HepG2 (cell line): ENCODE measurements around the gene STAT4. TPM values are rescaled to one million over a fixed set of nuclear protein-coding genes. Genes with fewer than 3 reads are reported as not detected.

Experiments used
- ATAC-seq: fragments of 200-7000 bp; cut with Tn5 transposase; 3 replicates; pipeline ENCODE4 v1.9.1; 2020; ENCODE audit warnings: mild to moderate bottlenecking, moderate library complexity
- BruUV-seq: library from RNA; stranded (reverse); fragments of 400-500 nt; replicated peaks from 2 replicates; lab custom pipeline; 2021; lab: Mats Ljungman, UMichigan
- CTCF ChIA-PET: fragments of 300-600 bp; formaldehyde crosslinking; extraction: SDS; loops from one replicate; lab custom pipeline; 2021; ENCODE audit warnings: low total read pairs, inconsistent platforms, low intra/inter-chr PET ratio; lab: Yijun Ruan, JAX
- POLR2A ChIA-PET: fragments of 350-600 bp; sonication (Branson Sonifier 250); formaldehyde crosslinking; loops from one replicate; lab custom pipeline; 2020; ENCODE audit warnings: antibody characterized with exemption, inconsistent platforms; lab: Yijun Ruan, JAX
- DNase-seq: peaks from one replicate; pipeline ENCODE4 v3.0.0-alpha.2; 2015; ENCODE audit warnings: low spot score
- FAIRE-seq: peaks from 3 replicates; lab custom pipeline; 2011; peaks lifted over from hg19 to GRCh38; lab: Jason Lieb, UNC
- H2AFZ ChIP-seq: one replicate; pipeline ENCODE4 v1.6.1; 2011; ENCODE audit warnings: low read length, inconsistent platforms
- H3K27ac ChIP-seq: fragments of 300-600 bp; 3 replicates; pipeline ENCODE4 v1.8.0; 2011; ENCODE audit warnings: mixed run types, mild to moderate bottlenecking, mixed read lengths, low read length, inconsistent platforms; ENCODE audit not compliant: insufficient read depth; ENCODE audit errors: extremely low read length
- H3K27me3 ChIP-seq, 2 experiments: fragments of 200-600 bp in 1 of 2; 2 replicates in 1 of 2; 3 replicates in 1 of 2; pipeline versions ENCODE4 v1.6.0 to v1.8.0; 2011; ENCODE audit warnings: low read length in 2 of 2, mild to moderate bottlenecking in 2 of 2, moderate library complexity in 2 of 2, inconsistent platforms in 1 of 2; ENCODE audit not compliant: insufficient read depth in 2 of 2, control insufficient read depth in 1 of 2
- H3K36me3 ChIP-seq, 2 experiments: fragments of 200-600 bp in 1 of 2; replicated peaks in 1 of 2; 2 replicates in 1 of 2; 3 replicates in 1 of 2; pipeline versions ENCODE4 v1.5.1 to v1.8.0; 2011; ENCODE audit warnings: low read length in 2 of 2, inconsistent platforms in 1 of 2; ENCODE audit not compliant: insufficient read depth in 2 of 2, control insufficient read depth in 1 of 2
- H3K4me1 ChIP-seq: 2 replicates; pipeline ENCODE4 v1.5.1; 2012; ENCODE audit warnings: low read length, inconsistent platforms; ENCODE audit not compliant: insufficient read depth
- H3K4me2 ChIP-seq: 2 replicates; pipeline ENCODE4 v1.6.0; 2011; ENCODE audit warnings: low read depth, low read length, inconsistent platforms
- H3K4me3 ChIP-seq, 3 experiments: fragments of 200-600 bp in 1 of 3; sonication (generic), shearing (Covaris generic) in 1 of 3; replicated peaks in 1 of 3; 2 replicates each; pipeline ENCODE4 v1.5.1; 2011 to 2016; ENCODE audit warnings: low read length in 3 of 3, inconsistent platforms in 2 of 3, low read depth in 2 of 3, mild to moderate bottlenecking in 2 of 3, control low read depth in 1 of 3, mixed read lengths in 1 of 3; ENCODE audit not compliant: insufficient read depth in 1 of 3
- H3K79me2 ChIP-seq: one replicate; pipeline ENCODE4 v1.6.1; 2011; ENCODE audit warnings: low read length, inconsistent platforms; ENCODE audit not compliant: insufficient read depth
- H3K9ac ChIP-seq: 2 replicates; pipeline ENCODE4 v1.6.0; 2011; ENCODE audit warnings: mild to moderate bottlenecking, low read depth, low read length, inconsistent platforms; ENCODE audit not compliant: insufficient read depth
- H3K9me3 ChIP-seq: 2 replicates; pipeline ENCODE4 v1.5.1; 2012; ENCODE audit warnings: mild to moderate bottlenecking, low read length
- H4K20me1 ChIP-seq: 2 replicates; pipeline ENCODE4 v1.6.0; 2011; ENCODE audit warnings: inconsistent platforms, mild to moderate bottlenecking, low read length, moderate library complexity; ENCODE audit not compliant: insufficient read depth
- EP300 ChIP-seq, 3 experiments: sonication (generic) in 1 of 3; formaldehyde crosslinking in 1 of 3; IDR thresholded peaks; 2 replicates each; pipeline versions ENCODE4 v1.5.1 to v1.6.1; 2011 to 2020; ENCODE audit warnings: low read depth in 2 of 3, low read length in 2 of 3, borderline replicate concordance in 1 of 3, improper control_type of control experiment in 1 of 3, mild to moderate bottlenecking in 1 of 3, missing genetic modification reagents in 1 of 3, moderate library complexity in 1 of 3
- JUND ChIP-seq: sonication (generic); formaldehyde crosslinking; IDR thresholded peaks from 2 replicates; pipeline ENCODE4 v1.8.0; 2022; ENCODE audit warnings: mild to moderate bottlenecking, missing genetic modification reagents
- POGZ ChIP-seq: sonication (generic); formaldehyde crosslinking; IDR thresholded peaks from 2 replicates; pipeline ENCODE4 v1.4.0; 2020; ENCODE audit warnings: mild to moderate bottlenecking, missing genetic modification reagents
- SCMH1 ChIP-seq: sonication (generic); formaldehyde crosslinking; IDR thresholded peaks from 2 replicates; pipeline ENCODE4 v1.9.0; 2021; ENCODE audit warnings: missing genetic modification reagents, mild to moderate bottlenecking, borderline replicate concordance
- SNAPC4 ChIP-seq: sonication (generic); formaldehyde crosslinking; IDR thresholded peaks from 2 replicates; pipeline ENCODE4 v1.4.0; 2020; ENCODE audit warnings: mild to moderate bottlenecking, missing genetic modification reagents
- SRSF9 ChIP-seq: fragments of 200-400 bp; formaldehyde crosslinking; IDR thresholded peaks from 2 replicates; pipeline ENCODE4 v1.6.1; 2018; ENCODE audit warnings: borderline replicate concordance, mild to moderate bottlenecking, low read depth, low read length; ENCODE audit not compliant: insufficient read depth, poor library complexity, severe bottlenecking
- TCF7L2 ChIP-seq: IDR thresholded peaks from 2 replicates; pipeline ENCODE4 v1.6.1; 2011; ENCODE audit warnings: mild to moderate bottlenecking, low read depth, low read length, moderate library complexity
- ZBTB8A ChIP-seq: sonication (generic); formaldehyde crosslinking; IDR thresholded peaks from 2 replicates; pipeline ENCODE4 v1.4.0; 2020; ENCODE audit warnings: mild to moderate bottlenecking, low read depth, missing genetic modification reagents, borderline replicate concordance
- ZMYM3 ChIP-seq: sonication (generic); formaldehyde crosslinking; IDR thresholded peaks from 2 replicates; pipeline ENCODE4 v1.5.1; 2020; ENCODE audit warnings: mild to moderate bottlenecking, missing genetic modification reagents
- ZNF503 ChIP-seq: sonication (generic); formaldehyde crosslinking; IDR thresholded peaks from 2 replicates; pipeline ENCODE4 v1.4.0; 2020; ENCODE audit warnings: missing genetic modification reagents
- WGBS: methylation state at CpG from one replicate; pipeline ENCODE4 v1.1.6; 2017; ENCODE audit warnings: low lambda C conversion rate; 5-methylcytosine and 5-hydroxymethylcytosine counted together
- in situ Hi-C: cut with HindIII; loops from 2 replicates; pipeline ENCODE4 v1.10.0; 2017; ENCODE audit warnings: low pct_unique_long_range_greater_than_20kb; ENCODE audit not compliant: extremely low pct_ligation_motif_present
- intact Hi-C: fragments of 100-400 bp; cut with micrococcal nuclease; formaldehyde crosslinking; loops from one replicate; pipeline ENCODE4 v1.10.0; 2022; ENCODE audit not compliant: unreplicated experiment
- polyA plus RNA-seq, 8 experiments: library from polyadenylated mRNA; depleted of rRNA in 3 of 8; stranded (reverse) in 7 of 8; unstranded in 1 of 8; fragments of >200 nt; fragmentation: Illumina TruSeq in 4 of 8; extraction: Trizol in 4 of 8; gene quantifications; 2 replicates each; pipeline versions ENCODE4 v1.2.1 to v1.2.3, GENCODE V29; 2011 to 2016; ENCODE audit warnings: low read depth in 4 of 8, missing spikeins in 1 of 8, mixed read lengths in 1 of 8; ENCODE audit not compliant: insufficient read depth in 1 of 8
- total RNA-seq, 5 experiments: library from RNA; depleted of rRNA; stranded (reverse); fragments of >200 nt; fragmentation: Illumina TruSeq; extraction: Trizol; gene quantifications; 2 replicates each; pipeline ENCODE4 v1.2.3, GENCODE V29; 2016; ENCODE audit warnings: low read depth in 1 of 5

The STAT4 gene
- total and polyA plus RNA-seq, 2 of the 13 experiments (the other 11 are each of a cell fraction or from before 2014, with no cell fraction given): 0.37 TPM; not detected in 1

GRCh38 chr2:190999058-190999457, 151.7 kb downstream of the STAT4 start:
- Histone ChIP-seq H3K79me2 (no peaks in the 10 kb centered on the region), H3K9me3 (no peaks in the 10 kb centered on the region), H2AFZ (no peak overlapping the region), H3K4me3 (no peak overlapping the region), H3K9ac (no peak overlapping the region), H4K20me1 (no peaks in the 10 kb centered on the region; the same call in 1 of the 2 replicates), H3K36me3 (peaks cover 39 to 88% of the 10 kb centered on the region in 2 experiments), H3K4me2 (no peak overlapping the region), H3K27ac (no peak overlapping the region), H3K27me3 (no peaks in the 10 kb centered on the region), H3K4me1 (no peaks in the 10 kb centered on the region)
- in situ Hi-C loops: no loop called here
- ATAC-seq (no peak), DNase-seq (no peak), FAIRE-seq (no peak)
- intact Hi-C loops: no loop called here
- WGBS: 97% methylated on average over 7 of the region's 7 CpGs
- ChIA-PET CTCF (no interaction called here), POLR2A (no interaction called here)
- TF ChIP-seq POGZ (CRISPR knock-in tag) (no peak), ZMYM3 (CRISPR knock-in tag) (no peak), SCMH1 (CRISPR knock-in tag) (no peak)
- BruUV-seq: no TSS peak

- no peak overlapping the region for H3K4me3 ChIP-seq
- peaks cover 31 to 88% of the 10 kb centered on the region in 2 experiments for H3K36me3 ChIP-seq
- H3K4me2 ChIP-seq: no peak overlapping the region
- in situ Hi-C loops: no loop called here
- no peak for DNase-seq
- H4K20me1 ChIP-seq: no peaks in the 10 kb centered on the region; the same call in 1 of the 2 replicates
- POLR2A ChIA-PET: no interaction called here
- no peak for ATAC-seq
- 98% methylated on average over 8 of the region's 8 CpGs for WGBS
- no peaks in the 10 kb centered on the region for H3K27me3 ChIP-seq
- H3K9me3 ChIP-seq: no peaks in the 10 kb centered on the region
- BruUV-seq: no TSS peak
- intact Hi-C loops: no loop called here
- H3K9ac ChIP-seq: no peak overlapping the region
- no peak for FAIRE-seq
- CTCF ChIA-PET: interaction anchor here (2.5 kb wide), 1 partner anchor 33 kb away, joined by 21 read pairs; no protein-coding TSS in a partner anchor
- H3K79me2 ChIP-seq: no peaks in the 10 kb centered on the region
- no peak overlapping the region for H2AFZ ChIP-seq
- no peak overlapping the region for H3K27ac ChIP-seq
- H3K4me1 ChIP-seq: no peaks in the 10 kb centered on the region
- TF ChIP-seq SRSF9: no peak
- TF ChIP-seq ZNF503 (CRISPR knock-in tag): no peak
- no peak for TF ChIP-seq ZBTB8A (CRISPR knock-in tag)
- TF ChIP-seq EP300 (IDR thresholded peaks at IDR 0.05; ENCODE audit: low read depth in 2 of 2, low read length in 2 of 2): no peak
- TF ChIP-seq EP300 (CRISPR knock-in tag; IDR thresholded peaks at IDR 0.05; ENCODE audit: borderline replicate concordance): no peak
- no peak for TF ChIP-seq SNAPC4 (CRISPR knock-in tag)
- no peak for TF ChIP-seq JUND (CRISPR knock-in tag)
- TF ChIP-seq TCF7L2: no peak
These were observed 153.2 kb downstream of the STAT4 start for GRCh38 chr2:190997526-190998113.
